Measurements from ENCODE around the gene ACAP3.

DNA sequence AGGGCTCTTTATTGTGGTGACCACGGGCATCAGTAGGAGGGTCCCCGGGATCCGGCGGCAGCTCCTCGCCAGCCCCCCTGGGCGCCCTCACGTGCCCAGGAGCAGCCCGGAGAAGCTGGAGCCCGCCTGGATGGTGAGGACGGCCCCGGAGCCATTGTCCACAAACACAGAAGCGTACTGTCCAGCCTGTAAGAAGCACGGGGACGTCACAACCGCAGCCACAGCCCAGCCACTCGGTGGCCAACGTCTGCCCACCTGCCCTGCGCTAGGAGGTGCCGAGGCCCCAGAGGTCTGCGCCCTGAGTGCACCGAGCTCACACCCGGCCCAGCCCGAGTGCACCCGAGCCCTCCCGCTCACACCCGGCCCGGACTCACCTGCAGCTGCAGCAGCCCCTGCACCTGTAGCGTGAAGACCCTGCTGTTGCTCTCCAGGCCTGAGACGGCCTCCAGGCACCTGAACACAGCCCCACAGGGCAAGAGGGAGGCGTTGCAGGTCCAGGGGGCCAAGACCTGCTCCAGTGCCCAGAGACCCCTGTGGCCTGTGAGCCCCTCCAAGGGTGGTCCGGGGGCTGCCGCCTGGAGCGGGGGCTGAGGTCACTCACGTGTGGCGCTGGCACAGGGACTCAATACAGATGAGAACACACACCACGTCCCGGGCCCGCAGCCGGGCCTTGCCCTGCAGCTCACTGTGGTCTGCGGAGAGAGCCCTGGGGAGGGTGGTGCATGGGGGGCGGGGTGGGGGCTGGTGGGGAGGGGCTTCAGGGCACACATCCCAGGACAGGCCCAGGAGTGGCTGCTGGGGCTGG lies 65.1 kb downstream of the ACAP3 start:
- TF ChIP-seq POLR2A (IDR thresholded peaks at IDR 0.05), result no peak
- TF ChIP-seq, protein P1, sequence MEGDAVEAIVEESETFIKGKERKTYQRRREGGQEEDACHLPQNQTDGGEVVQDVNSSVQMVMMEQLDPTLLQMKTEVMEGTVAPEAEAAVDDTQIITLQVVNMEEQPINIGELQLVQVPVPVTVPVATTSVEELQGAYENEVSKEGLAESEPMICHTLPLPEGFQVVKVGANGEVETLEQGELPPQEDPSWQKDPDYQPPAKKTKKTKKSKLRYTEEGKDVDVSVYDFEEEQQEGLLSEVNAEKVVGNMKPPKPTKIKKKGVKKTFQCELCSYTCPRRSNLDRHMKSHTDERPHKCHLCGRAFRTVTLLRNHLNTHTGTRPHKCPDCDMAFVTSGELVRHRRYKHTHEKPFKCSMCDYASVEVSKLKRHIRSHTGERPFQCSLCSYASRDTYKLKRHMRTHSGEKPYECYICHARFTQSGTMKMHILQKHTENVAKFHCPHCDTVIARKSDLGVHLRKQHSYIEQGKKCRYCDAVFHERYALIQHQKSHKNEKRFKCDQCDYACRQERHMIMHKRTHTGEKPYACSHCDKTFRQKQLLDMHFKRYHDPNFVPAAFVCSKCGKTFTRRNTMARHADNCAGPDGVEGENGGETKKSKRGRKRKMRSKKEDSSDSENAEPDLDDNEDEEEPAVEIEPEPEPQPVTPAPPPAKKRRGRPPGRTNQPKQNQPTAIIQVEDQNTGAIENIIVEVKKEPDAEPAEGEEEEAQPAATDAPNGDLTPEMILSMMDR (IDR thresholded peaks at IDR 0.05 in 8 of 11, conservative IDR thresholded peaks at IDR 0.05 in 3 of 11), result no peak
